Breast epithelium (tissue), 3 donors: Measurements from ENCODE around the gene CTNS.

Experiments
- POLR2A ChIP-seq: fragments of 450-650 bp; IDR thresholded peaks from one replicate; pipeline ENCODE4 v1.6.1; 2016; ENCODE audit warnings: antibody characterized with exemption, mild to moderate bottlenecking, moderate library complexity
- POLR2AphosphoS5 ChIP-seq, 3 donors: sonication (generic); formaldehyde crosslinking; IDR thresholded peaks; one replicate each; pipeline ENCODE4 v1.6.1; 2017; ENCODE audit warnings: antibody characterized with exemption in 3 of 3
- TF ChIP-seq, protein P1 (sequence below), 3 donors: fragments of 450-650 bp; IDR thresholded peaks; one replicate each; pipeline ENCODE4 v1.5.1; 2016 to 2017; ENCODE audit warnings: antibody characterized with exemption in 3 of 3, mild to moderate bottlenecking in 3 of 3, moderate library complexity in 3 of 3

DNA sequence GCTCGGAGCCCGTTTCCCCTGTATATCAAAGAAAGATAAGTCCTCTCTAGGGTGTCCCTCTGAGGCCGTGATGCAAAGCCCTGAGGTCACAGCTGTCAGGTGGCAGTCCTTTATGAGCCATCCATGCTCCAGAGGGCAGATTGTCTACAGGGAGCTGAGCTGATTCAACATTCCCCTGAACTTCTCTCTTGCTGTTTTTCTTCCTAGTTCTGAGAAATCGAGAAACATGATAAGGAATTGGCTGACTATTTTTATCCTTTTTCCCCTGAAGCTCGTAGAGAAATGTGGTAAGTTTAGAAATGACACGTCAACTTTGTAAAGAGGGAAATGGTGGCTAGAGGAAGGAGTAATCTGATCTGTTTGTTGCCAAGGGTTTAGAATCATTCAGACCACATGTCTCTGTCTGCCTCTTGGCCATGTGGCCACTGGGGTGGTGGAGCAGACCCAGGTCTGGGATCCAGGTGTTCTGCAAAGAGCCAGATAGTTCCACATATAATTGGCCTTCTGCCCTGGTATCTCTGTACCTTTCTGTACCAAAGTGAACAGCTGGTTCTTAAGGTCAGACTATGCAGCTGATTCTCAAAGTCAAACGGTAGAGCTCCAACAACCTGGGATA, 3.5 kb downstream of the CTNS start:
- TF ChIP-seq POLR2A, result no peak
- TF ChIP-seq, protein P1, sequence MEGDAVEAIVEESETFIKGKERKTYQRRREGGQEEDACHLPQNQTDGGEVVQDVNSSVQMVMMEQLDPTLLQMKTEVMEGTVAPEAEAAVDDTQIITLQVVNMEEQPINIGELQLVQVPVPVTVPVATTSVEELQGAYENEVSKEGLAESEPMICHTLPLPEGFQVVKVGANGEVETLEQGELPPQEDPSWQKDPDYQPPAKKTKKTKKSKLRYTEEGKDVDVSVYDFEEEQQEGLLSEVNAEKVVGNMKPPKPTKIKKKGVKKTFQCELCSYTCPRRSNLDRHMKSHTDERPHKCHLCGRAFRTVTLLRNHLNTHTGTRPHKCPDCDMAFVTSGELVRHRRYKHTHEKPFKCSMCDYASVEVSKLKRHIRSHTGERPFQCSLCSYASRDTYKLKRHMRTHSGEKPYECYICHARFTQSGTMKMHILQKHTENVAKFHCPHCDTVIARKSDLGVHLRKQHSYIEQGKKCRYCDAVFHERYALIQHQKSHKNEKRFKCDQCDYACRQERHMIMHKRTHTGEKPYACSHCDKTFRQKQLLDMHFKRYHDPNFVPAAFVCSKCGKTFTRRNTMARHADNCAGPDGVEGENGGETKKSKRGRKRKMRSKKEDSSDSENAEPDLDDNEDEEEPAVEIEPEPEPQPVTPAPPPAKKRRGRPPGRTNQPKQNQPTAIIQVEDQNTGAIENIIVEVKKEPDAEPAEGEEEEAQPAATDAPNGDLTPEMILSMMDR (IDR thresholded peaks at IDR 0.05), result no peak
- TF ChIP-seq POLR2AphosphoS5 (IDR thresholded peaks at IDR 0.05), result no peak
